Mucosa of descending colon (tissue), 3 donors: ENCODE data around the gene RIN3. TPM values are rescaled to one million over a fixed set of nuclear protein-coding genes. Genes with fewer than 3 reads are reported as not detected.

Experiments used
- ATAC-seq: fragments of 200-7000 bp; cut with Tn5 transposase; one replicate; pipeline ENCODE4 v1.9.1; 2020; ENCODE audit warnings: mild to moderate bottlenecking, moderate library complexity
- DNase-seq, 3 donors: peaks; one replicate each; pipeline ENCODE4 v3.0.0-alpha.2; 2020
- H3K36me3 ChIP-seq: fragments of 200-600 bp; one replicate; pipeline ENCODE4 v1.8.0; 2021; ENCODE audit warnings: low read depth, mild to moderate bottlenecking
- H3K4me1 ChIP-seq: fragments of 200-600 bp; one replicate; pipeline ENCODE4 v1.8.0; 2021; ENCODE audit warnings: low read depth, mild to moderate bottlenecking
- H3K4me3 ChIP-seq: fragments of 200-600 bp; one replicate; pipeline ENCODE4 v1.8.0; 2021; ENCODE audit warnings: mild to moderate bottlenecking
- H3K9me3 ChIP-seq: fragments of 200-600 bp; one replicate; pipeline ENCODE4 v1.8.0; 2021; ENCODE audit warnings: mild to moderate bottlenecking
- intact Hi-C, 2 donors: fragments of 100-400 bp; cut with DNase I in 1 of 2; cut with micrococcal nuclease in 1 of 2; formaldehyde crosslinking; loops; one replicate each; pipeline versions ENCODE4 v1.11.0 to v1.11.1; 2022; cut with DNase I, micrococcal nuclease
- total RNA-seq, 3 donors: library from RNA; stranded (reverse); fragmentation: NEBNext Ultra II Directional in 2 of 3; extraction: Animal tissue kit (Norgen Biotek cat#: 25700) in 2 of 3; gene quantifications; one replicate each; pipeline versions ENCODE4 v1.2.1 to v1.2.4, GENCODE V29; 2021 to 2023
- TF ChIP-seq, protein P1 (sequence below): fragments of 200-600 bp; IDR thresholded peaks from one replicate; pipeline ENCODE4 v1.8.0; 2022; ENCODE audit warnings: antibody characterized with exemption, mild to moderate bottlenecking
- donor health status: DM: no; HTN: no; CAD: no; lungs with moderate emphysema.
- donor health status: DM: no; HTN: no; CAD: no.
- donor health status: DM: no; HTN: yes; CAD: no.

RIN3 gene
- total RNA-seq, 3 donors from 2014 or later: 26.2 to 51.0 (median 32.9) TPM

DNA sequence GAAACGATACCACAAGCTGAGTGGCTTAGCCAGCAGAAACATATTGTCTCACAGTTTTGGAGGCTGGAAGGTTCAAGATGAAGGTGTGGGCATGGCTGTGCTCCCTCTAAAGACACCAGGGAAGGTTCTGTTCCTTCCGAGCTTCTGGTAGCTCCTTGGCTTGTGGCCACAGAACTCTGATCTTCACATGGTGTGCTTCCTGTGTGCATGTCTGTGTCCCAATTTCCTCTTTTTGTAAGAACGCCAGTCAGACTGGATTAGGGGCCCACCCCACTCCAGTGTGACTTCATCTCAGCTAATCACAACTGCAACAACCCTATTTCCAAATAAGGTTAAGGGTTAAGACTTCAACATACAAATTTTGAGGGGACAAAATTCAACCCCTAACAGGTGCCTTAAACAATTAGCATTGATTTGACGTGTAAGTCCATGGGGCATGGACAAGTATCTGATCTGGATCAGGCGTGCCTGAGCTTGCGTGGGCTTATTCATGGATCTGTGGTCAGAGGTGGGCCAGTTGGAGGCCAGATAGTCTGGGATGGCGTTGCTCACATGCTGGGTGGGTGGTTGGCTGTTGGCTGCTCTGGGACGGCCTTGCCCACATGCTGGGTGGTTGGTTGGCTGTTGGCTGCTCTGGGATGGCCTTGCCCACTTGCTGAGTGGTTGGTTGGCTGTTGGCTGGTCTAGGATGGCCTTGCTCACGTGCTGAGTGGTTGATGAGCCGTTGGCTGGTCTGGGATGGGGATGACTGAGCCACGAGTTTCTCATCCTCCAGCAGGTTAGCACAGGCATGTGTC is 146.4 kb downstream of the RIN3 start:
- ATAC-seq: peak; percentile 57
- intact Hi-C loops: no loop called here
- Histone ChIP-seq H3K36me3 (no peaks in the 10 kb centered on the region), H3K4me3 (no peak overlapping the region), H3K9me3 (no peaks in the 10 kb centered on the region), H3K4me1 (no peaks in the 10 kb centered on the region)
- DNase-seq: peak in 1 of 3 donors; percentile 60
- TF ChIP-seq, protein P1, sequence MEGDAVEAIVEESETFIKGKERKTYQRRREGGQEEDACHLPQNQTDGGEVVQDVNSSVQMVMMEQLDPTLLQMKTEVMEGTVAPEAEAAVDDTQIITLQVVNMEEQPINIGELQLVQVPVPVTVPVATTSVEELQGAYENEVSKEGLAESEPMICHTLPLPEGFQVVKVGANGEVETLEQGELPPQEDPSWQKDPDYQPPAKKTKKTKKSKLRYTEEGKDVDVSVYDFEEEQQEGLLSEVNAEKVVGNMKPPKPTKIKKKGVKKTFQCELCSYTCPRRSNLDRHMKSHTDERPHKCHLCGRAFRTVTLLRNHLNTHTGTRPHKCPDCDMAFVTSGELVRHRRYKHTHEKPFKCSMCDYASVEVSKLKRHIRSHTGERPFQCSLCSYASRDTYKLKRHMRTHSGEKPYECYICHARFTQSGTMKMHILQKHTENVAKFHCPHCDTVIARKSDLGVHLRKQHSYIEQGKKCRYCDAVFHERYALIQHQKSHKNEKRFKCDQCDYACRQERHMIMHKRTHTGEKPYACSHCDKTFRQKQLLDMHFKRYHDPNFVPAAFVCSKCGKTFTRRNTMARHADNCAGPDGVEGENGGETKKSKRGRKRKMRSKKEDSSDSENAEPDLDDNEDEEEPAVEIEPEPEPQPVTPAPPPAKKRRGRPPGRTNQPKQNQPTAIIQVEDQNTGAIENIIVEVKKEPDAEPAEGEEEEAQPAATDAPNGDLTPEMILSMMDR: no peak

DNA sequence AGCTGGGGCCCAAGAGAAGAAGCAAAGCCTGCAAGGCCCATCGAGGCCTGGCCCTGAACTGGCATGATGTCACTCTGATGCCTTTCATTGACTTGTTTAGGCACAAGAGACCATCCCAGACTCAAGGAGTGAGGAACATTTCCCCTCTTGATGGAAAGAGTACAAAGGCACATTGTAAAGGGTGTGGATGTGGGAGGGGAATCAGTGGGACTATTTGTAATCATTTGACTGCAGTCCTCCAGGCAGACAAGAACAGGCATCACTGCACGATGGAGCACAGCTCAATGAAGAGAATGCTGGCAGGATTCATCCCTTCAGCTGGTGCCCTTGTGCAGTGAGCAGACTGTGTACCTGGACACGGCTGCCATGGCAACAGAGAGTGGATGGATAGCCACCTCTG is 147.0 kb downstream of the RIN3 start:
- DNase-seq: no peak
- Histone ChIP-seq H3K36me3 (no peaks in the 10 kb centered on the region), H3K9me3 (no peaks in the 10 kb centered on the region), H3K4me3 (no peak overlapping the region), H3K4me1 (no peaks in the 10 kb centered on the region)
- ATAC-seq: no peak
- TF ChIP-seq, protein P1: no peak
- intact Hi-C loops: no loop called here

GRCh38 chr14:92663049-92663448 is 149.5 kb downstream of the RIN3 start:
- TF ChIP-seq, protein P1: no peak
- H3K4me1 ChIP-seq: no peaks in the 10 kb centered on the region
- H3K9me3 ChIP-seq: no peaks in the 10 kb centered on the region
- intact Hi-C loops: no loop called here
- no peaks in the 10 kb centered on the region for H3K36me3 ChIP-seq
- no peak overlapping the region for H3K4me3 ChIP-seq
- DNase-seq (no peak), ATAC-seq (no peak)

GRCh38 chr14:92665661-92666110 is 152.1 kb downstream of the RIN3 start:
- intact Hi-C loops: no loop called here
- Histone ChIP-seq H3K4me3 (no peak overlapping the region), H3K9me3 (no peaks in the 10 kb centered on the region), H3K36me3 (no peaks in the 10 kb centered on the region), H3K4me1 (no peaks in the 10 kb centered on the region)
- no peak for DNase-seq
- TF ChIP-seq, protein P1: no peak
- peak; percentile 45 for ATAC-seq

DNA sequence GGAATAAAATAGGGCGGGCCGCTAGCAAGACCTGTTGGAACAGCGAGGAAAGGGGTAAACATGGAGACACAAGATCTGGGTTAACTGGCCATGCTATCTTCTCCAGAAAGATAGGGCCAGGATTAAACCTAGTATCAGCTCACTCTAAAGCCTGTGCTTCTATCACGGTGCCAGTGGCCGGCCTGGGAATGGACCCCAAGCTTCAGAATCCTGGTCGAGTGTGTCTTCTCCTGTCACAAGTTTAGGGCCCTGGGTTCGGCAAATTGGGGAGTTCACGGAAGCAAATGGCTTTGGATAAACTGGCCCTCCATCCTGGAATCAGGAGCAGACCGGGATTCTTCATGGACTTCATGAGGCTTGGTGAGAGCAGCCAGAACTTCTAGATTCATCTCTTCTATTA is 152.7 kb downstream of the RIN3 start:
- DNase-seq (no peak), ATAC-seq (no peak)
- no peak overlapping the region for H3K4me3 ChIP-seq
- TF ChIP-seq, protein P1: no peak
- no peaks in the 10 kb centered on the region for H3K4me1 ChIP-seq
- H3K9me3 ChIP-seq: no peaks in the 10 kb centered on the region
- H3K36me3 ChIP-seq: no peaks in the 10 kb centered on the region
- intact Hi-C loops: no loop called here
